Loucy (cell line): ENCODE data around the gene MARCHF9.

Source experiments
- H2AFZ ChIP-seq: fragments of 200-600 bp; sonication (generic); 2 replicates; pipeline ENCODE4 v1.6.0; 2016; ENCODE audit warnings: antibody characterized with exemption, mild to moderate bottlenecking, low read length, moderate library complexity
- H3F3A ChIP-seq: fragments of 200-600 bp; 2 replicates; pipeline ENCODE4 v1.6.0; 2016; ENCODE audit warnings: antibody characterized with exemption, low read depth, mild to moderate bottlenecking
- H3K27me3 ChIP-seq: fragments of 200-600 bp; sonication (generic); 2 replicates; pipeline ENCODE4 v1.6.1; 2014; ENCODE audit warnings: low read length, mild to moderate bottlenecking; ENCODE audit not compliant: insufficient read depth, poor library complexity, severe bottlenecking
- H3K36me3 ChIP-seq: fragments of 200-600 bp; sonication (generic); 2 replicates; pipeline ENCODE4 v1.6.1; 2016; ENCODE audit warnings: low read length; ENCODE audit not compliant: insufficient read depth
- H3K4me1 ChIP-seq: fragments of 200-600 bp; sonication (generic); 2 replicates; pipeline ENCODE4 v1.5.1; 2014; ENCODE audit warnings: low read length, mild to moderate bottlenecking; ENCODE audit not compliant: insufficient read depth, poor library complexity, severe bottlenecking
- H3K4me2 ChIP-seq: fragments of 200-600 bp; sonication (generic); 2 replicates; pipeline ENCODE4 v1.6.0; 2014; ENCODE audit warnings: antibody characterized with exemption, low read length, low read depth, mild to moderate bottlenecking; ENCODE audit not compliant: poor library complexity, severe bottlenecking
- H3K4me3 ChIP-seq: fragments of 200-600 bp; sonication (generic); 2 replicates; pipeline ENCODE4 v1.5.1; 2014; ENCODE audit warnings: low read length, mild to moderate bottlenecking, mixed read lengths; ENCODE audit not compliant: poor library complexity, severe bottlenecking
- H3K79me2 ChIP-seq: fragments of 200-600 bp; sonication (generic); 2 replicates; pipeline ENCODE4 v1.6.1; 2014; ENCODE audit warnings: low read length; ENCODE audit not compliant: insufficient read depth
- H3K9ac ChIP-seq: fragments of 200-600 bp; sonication (generic); 2 replicates; pipeline ENCODE4 v1.6.0; 2014; ENCODE audit warnings: mild to moderate bottlenecking, low read depth, low read length, moderate library complexity; ENCODE audit not compliant: poor library complexity, severe bottlenecking
- H3K9me2 ChIP-seq: fragments of 200-600 bp; sonication (generic); replicated peaks from 2 replicates; pipeline ENCODE4 v1.6.1; 2016; ENCODE audit warnings: low read depth, low read length, mixed read lengths
- H3K9me3 ChIP-seq: fragments of 200-600 bp; sonication (generic); 2 replicates; pipeline ENCODE4 v1.6.1; 2014; ENCODE audit warnings: mild to moderate bottlenecking, antibody characterized with exemption, low read length, low read depth; ENCODE audit not compliant: insufficient read depth
- H4K20me1 ChIP-seq: fragments of 200-600 bp; sonication (generic); 2 replicates; pipeline ENCODE4 v1.6.0; 2014; ENCODE audit warnings: antibody characterized with exemption, low read length, mild to moderate bottlenecking; ENCODE audit not compliant: insufficient read depth, poor library complexity, severe bottlenecking
- EZH2phosphoT487 ChIP-seq: fragments of 200-600 bp; IDR thresholded peaks from 2 replicates; pipeline ENCODE4 v1.6.1; 2018; ENCODE audit warnings: antibody characterized with exemption, mild to moderate bottlenecking, moderate library complexity, borderline replicate concordance
- TF ChIP-seq, protein P1 (sequence below): fragments of 200-600 bp; sonication (generic); conservative IDR thresholded peaks from 2 replicates; pipeline ENCODE4 v1.5.1; 2014; ENCODE audit warnings: mild to moderate bottlenecking, antibody characterized with exemption, low read length

Gene MARCHF9

DNA sequence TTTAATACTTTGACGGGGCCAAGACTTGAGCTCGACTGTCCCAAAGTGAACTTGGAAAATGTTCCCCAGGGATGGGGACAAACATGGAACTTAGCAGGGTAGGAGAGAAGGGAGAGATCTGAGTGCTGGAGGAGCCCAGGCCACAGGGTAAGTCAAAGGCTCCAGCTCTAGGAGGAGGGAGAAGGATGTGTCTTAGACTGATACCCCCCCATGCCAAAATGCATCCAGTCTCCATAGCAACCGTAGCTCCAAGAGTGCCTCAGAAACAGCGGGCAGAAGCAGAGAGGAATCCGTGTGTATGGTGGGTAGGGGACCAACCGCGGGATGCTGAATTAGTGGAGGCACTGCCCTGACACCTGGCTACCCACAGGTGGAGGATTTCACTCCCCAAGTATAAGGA lies 15.5 kb upstream of the MARCHF9 start:
- peak overlapping the region; percentile 75 for H3K9ac ChIP-seq
- peaks cover 48% of the 10 kb centered on the region for H4K20me1 ChIP-seq
- peaks cover 9% of the 10 kb centered on the region; the same call in 1 of the 2 replicates for H3K36me3 ChIP-seq
- TF ChIP-seq EZH2phosphoT487 = no peak
- TF ChIP-seq, protein P1, sequence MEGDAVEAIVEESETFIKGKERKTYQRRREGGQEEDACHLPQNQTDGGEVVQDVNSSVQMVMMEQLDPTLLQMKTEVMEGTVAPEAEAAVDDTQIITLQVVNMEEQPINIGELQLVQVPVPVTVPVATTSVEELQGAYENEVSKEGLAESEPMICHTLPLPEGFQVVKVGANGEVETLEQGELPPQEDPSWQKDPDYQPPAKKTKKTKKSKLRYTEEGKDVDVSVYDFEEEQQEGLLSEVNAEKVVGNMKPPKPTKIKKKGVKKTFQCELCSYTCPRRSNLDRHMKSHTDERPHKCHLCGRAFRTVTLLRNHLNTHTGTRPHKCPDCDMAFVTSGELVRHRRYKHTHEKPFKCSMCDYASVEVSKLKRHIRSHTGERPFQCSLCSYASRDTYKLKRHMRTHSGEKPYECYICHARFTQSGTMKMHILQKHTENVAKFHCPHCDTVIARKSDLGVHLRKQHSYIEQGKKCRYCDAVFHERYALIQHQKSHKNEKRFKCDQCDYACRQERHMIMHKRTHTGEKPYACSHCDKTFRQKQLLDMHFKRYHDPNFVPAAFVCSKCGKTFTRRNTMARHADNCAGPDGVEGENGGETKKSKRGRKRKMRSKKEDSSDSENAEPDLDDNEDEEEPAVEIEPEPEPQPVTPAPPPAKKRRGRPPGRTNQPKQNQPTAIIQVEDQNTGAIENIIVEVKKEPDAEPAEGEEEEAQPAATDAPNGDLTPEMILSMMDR = no peak
- no peaks in the 10 kb centered on the region for H3K27me3 ChIP-seq
- H3K9me3 ChIP-seq = no peaks in the 10 kb centered on the region
- peak overlapping the region; percentile 95 for H3K4me2 ChIP-seq
- peak overlapping the region; percentile 80 for H3K4me3 ChIP-seq
- no peaks in the 10 kb centered on the region for H3F3A ChIP-seq
- peaks cover 29% of the 10 kb centered on the region for H3K4me1 ChIP-seq
- no peak overlapping the region for H2AFZ ChIP-seq
- no peaks in the 10 kb centered on the region for H3K9me2 ChIP-seq
- peaks cover 71% of the 10 kb centered on the region for H3K79me2 ChIP-seq

DNA sequence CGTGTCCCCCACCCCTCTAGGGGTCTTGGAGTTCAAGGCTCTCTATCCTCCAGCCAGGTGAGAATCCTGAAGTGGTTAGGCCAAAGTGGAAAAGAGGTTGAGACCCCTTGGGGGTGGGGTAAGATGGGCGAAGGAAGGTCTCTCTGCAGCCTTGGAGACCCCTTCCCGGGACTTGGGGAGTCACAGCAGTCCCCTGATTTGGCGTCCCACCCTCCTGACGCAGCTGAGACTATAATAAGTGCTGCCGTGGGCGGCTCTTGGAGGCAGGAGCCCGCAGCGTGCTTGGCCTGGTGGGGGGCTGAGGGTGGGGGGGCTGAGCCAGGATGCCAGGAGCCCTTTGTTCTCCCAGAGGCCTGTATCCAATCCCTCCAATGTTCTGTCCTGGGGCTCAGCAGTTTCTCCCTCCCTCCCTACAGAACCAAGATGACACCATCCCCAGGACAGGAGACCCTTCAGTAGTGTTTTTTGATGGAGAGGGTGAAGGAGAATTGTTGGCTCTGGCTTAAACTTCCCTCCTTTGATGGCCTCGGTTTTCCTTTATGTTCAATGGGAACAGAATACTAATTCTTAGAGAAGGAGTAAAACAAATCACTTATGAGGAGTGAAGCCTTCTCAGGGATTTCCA lies 14.9 kb upstream of the MARCHF9 start:
- Histone ChIP-seq H3K36me3 (peaks cover 2% of the 10 kb centered on the region; the same call in 1 of the 2 replicates), H3K4me1 (peaks cover 31% of the 10 kb centered on the region), H3K4me2 (peak overlapping the region; percentile 95), H3K27me3 (no peaks in the 10 kb centered on the region), H3K9me3 (no peaks in the 10 kb centered on the region), H3K79me2 (peaks cover 67% of the 10 kb centered on the region), H4K20me1 (peaks cover 48% of the 10 kb centered on the region), H3K9me2 (no peaks in the 10 kb centered on the region), H3K4me3 (peak overlapping the region; percentile 80), H2AFZ (no peak overlapping the region), H3F3A (no peaks in the 10 kb centered on the region), H3K9ac (peak overlapping the region; percentile 75)
- TF ChIP-seq, protein P1 = no peak
- no peak for TF ChIP-seq EZH2phosphoT487

DNA sequence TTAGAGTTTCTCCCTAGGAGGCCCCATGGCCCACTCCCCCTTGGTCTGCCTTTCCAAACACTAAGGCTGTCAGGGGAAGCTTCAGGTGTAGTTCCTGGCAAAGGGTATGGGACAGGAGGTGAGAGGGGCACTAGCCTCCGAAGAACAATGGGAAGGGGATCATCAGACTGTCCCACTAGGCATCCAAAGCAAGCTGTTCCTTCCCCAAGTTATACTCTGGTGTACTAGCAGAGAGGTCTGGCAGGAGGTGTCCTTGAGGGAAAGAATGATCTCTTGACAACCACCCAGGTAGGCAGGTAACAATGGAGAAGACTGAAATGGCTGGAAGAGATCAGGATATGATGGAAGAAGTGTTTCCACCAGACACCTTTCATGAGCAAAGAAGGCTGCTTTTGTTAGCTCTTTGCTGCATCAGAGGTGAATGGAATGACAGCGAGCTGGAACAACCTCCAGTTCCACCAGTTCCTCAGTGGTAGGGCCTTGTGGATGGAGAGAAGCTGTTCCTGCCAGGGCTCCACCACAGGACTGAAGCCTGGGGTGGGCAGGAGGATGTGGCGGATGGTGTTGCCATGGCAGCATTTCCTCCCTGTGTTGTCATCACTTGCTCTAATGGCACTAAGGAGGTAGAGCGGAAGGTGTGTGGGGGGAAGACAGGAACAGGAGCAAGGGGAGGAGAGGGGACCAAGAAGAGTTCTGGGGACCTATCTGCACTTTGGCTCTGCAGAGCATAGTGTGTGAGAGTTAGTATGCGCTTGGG lies 14.1 kb upstream of the MARCHF9 start:
- no peaks in the 10 kb centered on the region for H3F3A ChIP-seq
- H3K9me3 ChIP-seq = no peaks in the 10 kb centered on the region
- peak overlapping the region; percentile 80 for H3K4me3 ChIP-seq
- H2AFZ ChIP-seq = no peak overlapping the region
- H3K9me2 ChIP-seq = no peaks in the 10 kb centered on the region
- H4K20me1 ChIP-seq = peaks cover 44% of the 10 kb centered on the region
- H3K79me2 ChIP-seq = peaks cover 61% of the 10 kb centered on the region
- peak overlapping the region; percentile 95 for H3K4me2 ChIP-seq
- peaks cover 31% of the 10 kb centered on the region for H3K4me1 ChIP-seq
- H3K27me3 ChIP-seq = no peaks in the 10 kb centered on the region
- peak overlapping the region; percentile 75 for H3K9ac ChIP-seq
- H3K36me3 ChIP-seq = no peaks in the 10 kb centered on the region
- TF ChIP-seq, protein P1 = no peak
- TF ChIP-seq EZH2phosphoT487 = no peak
